GM12872 (cell line): ENCODE measurements around the gene STX2.

Experiments
- TF ChIP-seq, protein P1 (sequence below): IDR thresholded peaks from 3 replicates; pipeline ENCODE4 v1.5.1; 2011; ENCODE audit warnings: low read depth, mild to moderate bottlenecking, low read length, moderate library complexity; ENCODE audit not compliant: insufficient read depth

The STX2 gene

GRCh38 chr12:130862161-130862560, 23.1 kb upstream of the STX2 start:
- TF ChIP-seq, protein P1, sequence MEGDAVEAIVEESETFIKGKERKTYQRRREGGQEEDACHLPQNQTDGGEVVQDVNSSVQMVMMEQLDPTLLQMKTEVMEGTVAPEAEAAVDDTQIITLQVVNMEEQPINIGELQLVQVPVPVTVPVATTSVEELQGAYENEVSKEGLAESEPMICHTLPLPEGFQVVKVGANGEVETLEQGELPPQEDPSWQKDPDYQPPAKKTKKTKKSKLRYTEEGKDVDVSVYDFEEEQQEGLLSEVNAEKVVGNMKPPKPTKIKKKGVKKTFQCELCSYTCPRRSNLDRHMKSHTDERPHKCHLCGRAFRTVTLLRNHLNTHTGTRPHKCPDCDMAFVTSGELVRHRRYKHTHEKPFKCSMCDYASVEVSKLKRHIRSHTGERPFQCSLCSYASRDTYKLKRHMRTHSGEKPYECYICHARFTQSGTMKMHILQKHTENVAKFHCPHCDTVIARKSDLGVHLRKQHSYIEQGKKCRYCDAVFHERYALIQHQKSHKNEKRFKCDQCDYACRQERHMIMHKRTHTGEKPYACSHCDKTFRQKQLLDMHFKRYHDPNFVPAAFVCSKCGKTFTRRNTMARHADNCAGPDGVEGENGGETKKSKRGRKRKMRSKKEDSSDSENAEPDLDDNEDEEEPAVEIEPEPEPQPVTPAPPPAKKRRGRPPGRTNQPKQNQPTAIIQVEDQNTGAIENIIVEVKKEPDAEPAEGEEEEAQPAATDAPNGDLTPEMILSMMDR: no peak

GRCh38 chr12:130860311-130860710, 21.3 kb upstream of the STX2 start:
- TF ChIP-seq, protein P1: no peak

GRCh38 chr12:130859161-130859560, 20.1 kb upstream of the STX2 start:
- TF ChIP-seq, protein P1: no peak

- TF ChIP-seq, protein P1: no peak
Observed at GRCh38 chr12:130858084-130858483, 19.0 kb upstream of the STX2 start.

DNA sequence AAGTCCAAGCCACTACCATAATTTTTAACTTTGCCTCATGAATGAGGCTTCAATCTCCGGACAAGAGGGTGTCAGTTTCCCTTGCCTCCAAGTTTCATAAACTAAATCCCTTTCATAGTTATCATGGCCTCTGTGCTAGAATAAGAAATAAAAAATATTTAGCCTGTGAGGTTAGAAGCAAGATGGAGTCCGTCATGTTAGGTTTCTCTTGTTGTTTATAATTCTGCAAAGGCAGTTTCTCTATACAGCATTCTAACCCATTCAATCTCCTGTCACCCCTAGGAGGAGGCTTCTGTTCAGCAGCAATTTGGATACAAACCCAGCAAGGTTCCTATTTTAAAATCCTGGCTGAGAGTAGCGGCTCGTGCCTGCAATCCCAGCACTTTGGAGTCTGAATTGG, 17.0 kb upstream of the STX2 start:
- TF ChIP-seq, protein P1: no peak

GRCh38 chr12:130850418-130851021, 11.5 kb upstream of the STX2 start:
- TF ChIP-seq, protein P1: no peak

- TF ChIP-seq, protein P1: no peak
Observed at GRCh38 chr12:130849561-130850417, 10.7 kb upstream of the STX2 start.
